HL-60/S4 treated with phorbol 12-myristate 13-acetate at 8.2 ng/mL for 4 days and 3 days (cell line): ENCODE results near the gene HS6ST3.

Experiments
- in situ Hi-C: fragments of 300-500 bp; cut with MboI; formaldehyde crosslinking; loops from 2 replicates; pipeline ENCODE4 v1.15.0; 2022; ENCODE audit warnings: low sequenced_read_pairs

The HS6ST3 gene

DNA sequence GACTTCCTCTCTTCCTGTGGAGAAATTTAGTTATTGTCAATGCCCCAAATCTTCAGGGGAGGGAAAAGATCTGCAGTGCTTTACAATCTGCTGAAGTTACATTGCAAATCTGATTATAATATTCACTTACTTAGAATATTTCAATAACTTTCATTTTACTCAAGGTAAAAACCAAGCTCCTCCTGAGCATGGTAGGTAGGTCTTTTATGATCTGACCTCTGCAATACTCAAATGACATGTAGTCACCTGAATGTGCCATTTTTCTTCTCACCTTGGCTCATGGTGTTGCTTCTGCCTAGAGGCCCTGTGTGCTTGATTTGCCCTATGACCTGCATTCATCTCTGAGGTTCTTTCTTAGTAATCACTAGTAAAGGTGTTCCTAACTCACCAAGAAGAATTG lies 331.4 kb downstream of the HS6ST3 start:
- in situ Hi-C loops, result no loop called here

DNA sequence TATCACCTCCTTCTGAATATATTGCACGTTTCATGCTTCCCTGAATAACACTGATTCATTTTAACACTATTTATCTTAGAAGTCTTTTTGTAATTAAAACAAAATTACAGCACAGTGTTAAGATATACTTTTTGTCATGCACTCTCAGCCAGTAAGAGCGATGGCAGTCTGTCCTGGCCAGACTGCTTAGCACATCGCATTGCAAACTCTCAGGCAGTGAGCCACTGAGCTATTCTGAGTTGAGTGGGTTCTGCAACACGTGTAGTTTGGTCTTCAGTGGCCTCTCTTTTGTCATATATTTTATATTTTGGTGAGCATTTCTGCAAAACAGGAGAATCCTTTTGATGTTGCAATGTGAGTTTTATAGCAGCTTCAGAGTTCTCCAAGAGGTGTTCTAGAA lies 332.1 kb downstream of the HS6ST3 start:
- in situ Hi-C loops, result no loop called here

DNA sequence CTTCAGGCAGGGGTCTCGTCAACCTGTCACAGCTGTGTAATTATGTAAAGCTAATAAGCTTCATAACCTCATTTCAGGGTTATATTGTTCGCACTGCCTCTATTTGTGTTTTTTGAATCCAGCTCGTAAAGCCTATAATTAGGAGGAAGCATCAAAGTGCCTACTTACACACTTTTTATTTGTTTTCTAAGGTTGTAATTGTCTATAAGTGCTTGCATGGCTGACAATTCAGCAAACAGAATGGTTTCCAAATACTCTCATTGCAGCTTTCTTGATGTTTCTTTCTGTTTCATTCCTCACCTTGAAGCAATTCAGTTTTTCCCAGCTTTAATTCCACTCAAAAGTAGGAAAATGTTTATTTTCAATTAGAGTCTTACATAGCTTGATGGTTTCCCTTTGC lies 336.3 kb downstream of the HS6ST3 start:
- in situ Hi-C loops, result no loop called here

DNA sequence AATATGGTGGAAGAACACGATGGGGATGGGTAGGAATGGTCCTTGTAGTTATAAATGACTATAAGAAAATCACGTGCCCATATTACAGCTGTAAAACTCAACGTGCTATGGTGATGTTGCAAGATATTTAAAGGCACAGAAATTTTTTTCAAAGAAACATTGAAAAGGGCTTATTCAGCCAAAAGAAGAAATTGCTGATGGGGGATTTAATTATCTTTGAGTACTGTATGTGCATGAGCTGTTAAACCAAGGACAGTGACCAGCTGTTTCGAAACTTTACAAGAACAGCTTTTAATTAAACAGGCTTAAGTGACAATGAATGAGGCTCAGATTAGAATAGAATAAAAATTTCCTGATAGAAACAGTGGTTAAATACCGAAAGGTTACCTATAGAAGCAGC lies 339.0 kb downstream of the HS6ST3 start:
- in situ Hi-C loops, result no loop called here

DNA sequence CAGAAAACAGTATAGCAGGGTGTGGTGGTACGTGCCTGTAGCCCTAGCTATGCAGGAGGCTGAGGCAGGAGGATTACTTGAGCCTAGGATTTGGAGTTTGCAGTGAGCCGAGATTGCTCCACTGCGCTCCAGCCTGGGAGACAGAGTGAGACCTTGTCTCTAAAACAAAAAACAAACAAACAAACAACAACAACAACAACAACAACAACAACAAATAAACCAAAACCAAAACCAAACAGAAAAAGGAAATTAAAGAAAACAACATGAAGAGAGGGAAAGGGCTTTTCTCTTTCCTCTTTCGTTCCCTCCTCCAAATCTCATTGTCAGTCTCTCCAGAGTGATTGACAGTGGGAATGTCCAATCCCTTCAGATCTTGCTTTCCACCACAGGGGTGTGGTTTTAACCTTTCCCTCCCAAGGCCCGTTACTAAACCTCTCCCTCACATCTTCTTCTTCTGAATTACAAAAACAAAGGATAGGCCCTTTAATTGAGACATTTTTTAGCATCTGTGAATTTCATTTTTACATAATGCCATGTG lies 341.2 kb downstream of the HS6ST3 start:
- in situ Hi-C loops, result no loop called here

DNA sequence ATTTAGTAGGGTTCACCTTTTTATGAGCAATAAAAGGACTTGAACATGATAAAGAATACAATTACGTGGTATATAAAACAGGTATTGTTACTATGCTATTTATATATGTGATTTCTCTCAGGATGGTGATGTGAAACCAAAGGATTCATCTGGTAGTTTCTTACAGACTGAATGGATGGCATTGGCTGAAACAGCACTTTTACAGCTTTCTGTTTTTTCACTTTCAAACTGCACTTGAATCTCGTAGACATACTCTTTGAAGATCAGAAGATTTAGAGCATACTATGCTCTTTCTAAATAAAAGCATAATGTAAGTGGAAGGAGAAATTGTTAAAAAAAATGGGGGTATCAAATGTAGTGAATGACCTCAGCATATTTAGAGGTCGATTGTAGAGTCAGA lies 354.8 kb downstream of the HS6ST3 start:
- in situ Hi-C loops, result no loop called here

DNA sequence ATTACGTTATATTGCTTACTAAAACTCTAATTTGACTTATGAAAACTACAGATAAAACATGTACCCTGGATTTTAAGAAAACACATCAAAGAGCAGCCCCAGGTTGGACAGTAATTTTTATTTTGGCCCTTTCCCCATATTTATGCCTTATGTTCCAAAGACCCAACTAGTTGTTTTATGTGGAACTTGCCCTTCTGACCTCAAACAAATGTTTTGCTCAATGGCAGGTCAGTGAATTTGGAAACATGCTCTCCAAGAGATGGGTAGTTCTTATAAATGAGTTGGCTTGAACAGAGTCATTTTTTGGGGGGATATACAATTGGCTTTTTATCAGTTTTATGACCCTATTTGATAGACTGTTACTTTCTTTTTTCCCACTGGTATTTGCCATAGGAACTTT lies 360.0 kb downstream of the HS6ST3 start:
- in situ Hi-C loops, result no loop called here

DNA sequence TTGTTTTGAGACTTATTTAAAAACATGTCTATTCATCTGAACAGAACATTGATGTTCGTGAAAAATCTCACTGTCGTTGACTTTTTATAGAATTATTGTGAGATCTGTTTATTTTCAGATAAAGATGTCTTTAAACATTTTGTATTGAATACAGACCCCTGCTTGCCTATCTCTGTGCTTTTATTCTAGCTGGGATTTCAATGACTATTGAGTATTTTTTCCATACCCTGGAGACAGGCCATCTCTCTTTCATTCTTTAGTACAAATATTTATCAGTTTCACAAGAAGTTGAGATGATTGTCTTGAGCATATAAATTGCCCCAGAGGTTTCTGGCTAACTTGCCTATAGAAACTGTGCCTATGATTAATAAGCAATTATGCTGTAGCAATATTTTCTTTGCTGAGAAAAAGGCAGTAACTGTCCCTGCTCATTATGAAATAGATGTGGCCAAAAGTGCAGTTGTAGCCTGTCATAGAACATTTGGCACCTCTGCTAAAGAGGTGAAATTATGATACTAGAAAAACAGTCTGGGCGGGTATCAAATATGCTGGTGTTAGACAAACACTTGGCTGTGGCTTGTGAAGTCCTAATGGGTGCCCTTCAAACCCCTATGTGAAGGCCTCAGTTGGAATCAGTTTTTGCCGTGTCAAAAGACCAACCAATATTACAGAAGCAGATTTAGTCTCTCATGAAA lies 360.6 kb downstream of the HS6ST3 start:
- in situ Hi-C loops, result no loop called here

DNA sequence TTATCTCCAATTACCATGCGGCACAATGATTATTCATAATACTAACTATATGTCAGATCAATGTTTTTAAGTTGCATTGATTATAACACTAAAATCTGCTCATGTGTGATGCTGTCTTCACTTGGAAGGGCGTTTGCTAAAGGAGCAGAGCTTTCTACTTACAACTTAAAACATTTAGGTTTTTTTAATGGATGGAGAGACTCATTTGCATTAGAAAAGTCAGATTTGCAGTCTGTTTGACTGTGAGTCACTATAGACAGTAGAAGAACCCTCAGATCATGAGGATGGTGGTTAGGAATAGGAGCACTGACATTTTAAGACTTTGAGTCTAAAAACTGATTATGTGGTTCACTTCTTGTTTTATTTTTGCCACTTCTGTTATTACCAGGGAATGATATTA lies 364.6 kb downstream of the HS6ST3 start:
- in situ Hi-C loops, result no loop called here

DNA sequence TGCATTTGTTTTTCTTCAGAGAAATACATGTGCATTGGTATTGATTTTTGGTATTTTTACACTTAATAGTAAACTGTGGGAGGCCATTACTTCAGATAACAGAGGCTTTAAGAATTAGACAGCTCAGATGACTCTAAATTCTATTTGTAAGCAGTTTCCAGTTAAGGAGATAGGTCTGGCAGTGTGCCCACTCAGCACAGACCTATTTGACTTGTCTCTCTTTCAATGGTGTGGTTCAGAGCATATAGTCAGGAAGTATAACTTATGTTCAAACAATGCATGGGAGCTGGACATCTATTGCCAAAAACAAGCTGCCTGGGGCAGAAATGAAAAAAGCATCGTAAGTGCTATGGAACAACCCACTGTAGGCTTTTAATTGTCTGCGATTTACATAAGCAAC lies 370.7 kb downstream of the HS6ST3 start:
- in situ Hi-C loops, result no loop called here

DNA sequence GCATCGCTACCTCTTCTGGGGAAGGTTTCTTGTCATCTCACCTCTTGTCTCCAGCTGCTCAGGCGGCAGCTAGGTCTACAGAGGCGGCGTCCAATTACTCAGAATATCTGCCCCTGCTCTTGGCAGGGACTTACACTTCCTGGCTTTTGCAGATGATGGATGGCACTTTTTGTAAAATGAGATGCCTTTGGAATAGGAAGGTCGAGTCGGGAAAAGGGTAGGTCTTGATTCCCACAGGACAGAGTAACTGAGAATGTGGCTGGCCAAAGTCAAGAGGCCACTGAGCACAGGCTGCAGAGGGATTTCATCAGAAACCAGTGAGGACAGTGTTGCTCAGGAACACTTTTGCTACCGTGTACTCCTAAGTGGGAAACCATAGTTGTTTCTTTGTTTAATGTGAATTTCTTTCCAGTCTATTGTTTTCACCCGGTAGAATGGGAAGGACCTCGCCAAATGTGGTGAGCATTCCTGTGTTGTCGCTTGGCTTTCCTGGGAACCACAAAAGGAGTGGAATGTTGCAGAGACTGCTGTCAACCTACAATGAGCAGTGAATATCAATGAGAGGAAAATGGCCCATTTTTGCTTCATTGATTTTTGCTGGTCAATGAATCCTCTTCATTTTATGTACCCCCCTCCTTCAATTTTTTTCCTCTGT lies 383.7 kb downstream of the HS6ST3 start:
- in situ Hi-C loops, result no loop called here

DNA sequence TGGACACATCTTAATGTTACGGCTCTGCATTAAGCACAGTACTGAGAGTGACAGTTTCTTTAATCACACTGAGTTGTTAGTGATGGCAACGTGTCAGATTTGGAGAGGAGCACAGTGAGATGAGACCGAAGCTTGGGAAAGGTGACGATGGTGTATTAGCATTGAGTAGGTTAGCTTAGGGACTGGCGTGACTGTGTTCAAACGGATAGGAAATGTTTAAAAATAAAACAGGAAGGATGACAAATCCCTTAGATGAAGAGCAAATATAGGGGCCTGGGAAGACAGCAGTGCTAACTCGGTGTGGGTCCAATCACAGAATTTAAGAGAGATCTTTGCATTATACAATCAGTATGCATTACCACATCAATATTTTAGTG lies 384.3 kb downstream of the HS6ST3 start:
- in situ Hi-C loops, result no loop called here

DNA sequence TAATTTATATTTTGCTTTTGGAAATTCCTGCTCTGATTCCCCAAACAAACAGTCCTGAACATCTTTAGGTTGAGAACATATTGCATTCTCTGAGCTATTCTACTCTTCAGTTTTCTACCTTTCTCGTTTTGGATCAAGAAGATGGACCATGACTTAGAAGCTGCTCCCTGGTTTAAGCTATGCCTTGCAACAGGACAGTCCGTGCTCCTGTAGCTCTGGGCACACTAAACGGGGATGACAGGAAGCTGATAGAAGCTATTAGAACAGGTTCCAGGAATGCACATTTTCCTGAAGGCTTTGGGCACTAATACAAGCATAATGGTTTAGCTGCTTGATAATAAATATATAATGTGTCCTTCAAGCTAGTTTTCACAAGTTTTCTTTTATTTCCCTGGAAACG lies 385.2 kb downstream of the HS6ST3 start:
- in situ Hi-C loops, result no loop called here

DNA sequence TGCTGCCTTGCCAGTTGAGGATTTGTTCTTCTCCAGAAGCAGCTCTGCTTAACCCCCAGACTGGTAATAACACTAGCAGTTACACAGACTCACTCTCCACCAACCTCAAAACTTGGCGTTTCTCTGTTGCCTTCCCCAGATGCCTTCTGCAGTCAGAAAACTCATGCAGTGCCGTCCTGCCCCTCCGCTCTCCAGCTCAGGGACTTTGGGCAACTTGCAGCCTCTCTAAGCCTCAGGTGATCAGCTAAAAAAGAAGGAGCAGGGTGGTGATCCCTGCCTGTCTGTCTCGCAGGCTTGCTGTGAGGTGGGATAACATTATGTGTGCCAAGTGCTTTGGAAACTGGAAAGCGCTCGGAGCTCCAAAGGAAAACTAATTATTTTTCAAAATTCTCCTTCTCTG lies 391.6 kb downstream of the HS6ST3 start:
- in situ Hi-C loops, result no loop called here

DNA sequence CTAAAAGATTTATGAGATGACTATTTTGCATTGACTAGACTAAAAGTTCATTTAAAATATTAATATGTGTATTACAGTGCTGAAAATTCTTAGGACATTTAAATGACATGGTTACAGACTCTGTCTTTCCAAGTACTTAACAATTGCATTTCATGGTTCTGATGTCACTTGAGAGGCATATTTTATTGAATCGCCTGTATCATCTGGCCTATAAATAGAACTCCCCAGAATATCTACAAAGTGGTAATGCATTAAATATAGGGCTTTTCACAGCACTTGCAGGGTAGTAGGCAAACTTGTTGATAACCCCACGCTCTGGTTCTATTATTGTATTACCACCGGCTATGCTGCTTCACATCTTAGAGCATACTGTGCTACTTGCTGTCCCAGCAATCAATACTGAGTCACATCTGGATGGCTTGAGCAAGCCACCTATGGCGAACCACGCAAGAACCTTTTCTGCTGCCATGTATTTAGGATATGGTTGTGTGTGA lies 400.6 kb downstream of the HS6ST3 start:
- in situ Hi-C loops, result no loop called here

DNA sequence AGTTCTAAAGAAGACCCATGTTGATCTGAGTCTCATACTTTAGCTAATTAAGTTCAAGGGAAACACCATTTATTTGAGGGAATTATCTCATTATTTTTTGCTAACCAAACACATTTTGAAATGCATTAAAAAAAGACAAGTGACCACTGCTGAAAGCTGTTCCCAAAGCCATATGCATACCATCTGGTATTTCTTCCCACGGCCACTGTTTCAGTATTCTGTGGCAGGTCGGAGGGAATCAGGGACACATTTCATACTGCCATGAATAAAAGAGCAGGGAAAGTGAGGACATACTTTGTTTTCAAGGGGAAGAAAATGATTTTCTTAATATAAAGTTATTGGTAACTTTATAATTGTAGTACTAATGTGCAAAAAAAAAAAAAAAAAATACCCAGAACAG lies 401.2 kb downstream of the HS6ST3 start:
- in situ Hi-C loops, result no loop called here

DNA sequence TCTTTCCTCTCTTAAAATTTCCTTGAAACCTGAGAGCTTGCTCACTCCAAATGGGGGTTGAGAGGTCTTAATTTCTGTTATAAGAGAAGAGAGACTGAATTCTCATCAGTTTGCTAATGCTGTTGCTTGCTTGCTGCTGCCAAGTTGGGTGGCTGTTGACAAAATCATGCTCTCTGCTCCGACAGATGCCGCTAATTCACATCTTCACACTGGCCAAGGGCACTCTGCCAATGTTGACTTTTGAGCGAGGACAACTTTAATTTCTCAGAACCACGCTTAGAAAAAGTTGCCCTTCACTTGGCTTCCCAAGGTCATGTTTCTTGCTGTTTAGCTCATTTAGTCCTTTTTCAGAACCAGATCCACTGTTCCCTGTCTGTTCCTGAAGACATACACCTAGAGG lies 402.9 kb downstream of the HS6ST3 start:
- in situ Hi-C loops, result no loop called here

DNA sequence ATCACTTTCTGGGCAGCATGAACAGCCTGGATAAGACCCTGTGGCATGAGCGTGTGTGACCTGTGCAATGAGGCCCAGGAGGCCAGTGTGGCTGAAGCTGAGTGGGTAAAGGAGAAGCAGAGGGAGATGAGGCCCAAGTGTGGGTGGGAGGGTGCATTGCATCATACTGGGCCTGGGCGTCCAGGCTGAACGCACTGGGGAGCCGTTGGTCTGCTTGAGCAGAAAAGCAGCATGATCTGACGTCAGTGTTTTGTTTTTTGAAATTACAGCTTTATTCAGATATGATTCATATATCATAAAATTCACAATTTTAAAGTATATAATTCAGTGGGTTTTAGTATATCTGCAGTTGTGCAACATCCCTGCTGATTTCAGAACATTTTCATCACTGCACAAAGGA lies 409.7 kb downstream of the HS6ST3 start:
- in situ Hi-C loops, result no loop called here

DNA sequence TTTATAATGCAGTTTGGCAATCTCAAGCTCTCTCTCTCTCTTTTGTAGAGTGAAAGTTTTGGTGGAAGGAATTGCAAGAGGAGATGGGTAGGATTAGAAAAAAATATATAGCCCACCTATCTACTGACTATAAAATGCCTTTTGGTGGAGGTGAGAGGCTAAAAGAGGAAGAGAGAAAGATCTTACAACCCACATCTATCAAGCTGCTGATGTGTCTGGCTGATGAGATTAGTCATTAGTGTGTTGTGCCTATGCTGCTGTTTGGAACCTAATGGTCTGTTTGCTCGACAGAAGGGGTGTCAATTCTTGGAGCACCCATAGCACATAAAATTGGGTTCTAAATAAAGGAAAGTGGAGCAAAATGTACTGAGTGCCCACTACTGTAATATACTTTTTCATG lies 411.0 kb downstream of the HS6ST3 start:
- in situ Hi-C loops, result no loop called here

DNA sequence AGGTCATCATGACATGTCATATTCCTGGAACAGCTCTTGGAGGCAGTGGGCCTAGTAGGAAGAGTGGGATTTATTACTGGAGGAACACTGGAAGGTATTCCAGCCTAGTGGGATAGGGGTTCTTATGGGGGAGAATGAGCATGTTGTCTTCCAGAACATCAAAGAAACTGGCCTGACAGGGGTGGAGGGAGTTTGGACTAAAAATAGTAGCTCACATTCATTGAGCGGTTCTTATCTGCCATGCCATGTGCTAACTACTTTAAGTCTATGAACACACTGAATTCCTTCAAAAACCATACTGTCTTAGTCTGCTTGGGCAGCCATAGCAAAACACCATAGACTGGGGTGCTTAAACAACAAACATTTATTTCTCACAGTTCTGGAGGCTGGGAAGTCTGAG lies 413.6 kb downstream of the HS6ST3 start:
- in situ Hi-C loops, result no loop called here

DNA sequence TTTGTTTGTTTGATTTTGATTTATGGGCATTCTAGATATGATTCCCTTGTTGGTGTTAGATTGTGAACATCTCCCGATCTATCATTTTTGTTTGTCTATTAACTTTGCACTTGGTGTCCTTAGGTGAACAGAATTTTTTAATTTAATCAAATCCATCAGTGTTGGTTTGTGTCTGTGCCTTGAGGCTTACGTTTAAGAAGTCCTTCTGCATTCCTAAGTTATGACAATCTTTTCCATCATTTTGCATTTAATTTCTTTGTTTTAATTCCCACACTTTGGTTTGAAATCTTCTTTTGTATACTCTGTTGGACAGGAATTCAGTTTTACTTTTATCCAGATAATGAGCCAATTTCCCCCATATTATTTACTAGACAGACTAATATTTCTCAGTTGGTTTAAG lies 421.7 kb downstream of the HS6ST3 start:
- in situ Hi-C loops, result no loop called here

DNA sequence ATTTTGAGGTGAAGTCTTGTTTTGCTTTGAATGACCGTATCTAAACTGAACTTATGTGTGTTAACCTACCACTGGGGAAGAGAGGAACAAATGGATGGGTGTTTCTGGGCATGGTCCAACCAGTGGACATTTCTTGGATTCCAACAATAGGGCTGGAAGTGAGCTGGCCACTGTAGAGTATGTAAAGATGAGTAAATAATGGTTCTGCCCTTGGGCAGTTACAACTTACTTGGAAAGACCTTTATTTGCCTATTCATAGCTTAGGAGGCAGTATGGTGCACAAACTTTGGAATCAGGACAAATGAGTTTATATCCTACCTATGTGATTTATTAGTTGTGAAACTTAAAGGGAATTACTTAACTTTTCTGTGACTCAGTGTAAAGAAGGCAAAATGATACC lies 429.5 kb downstream of the HS6ST3 start:
- in situ Hi-C loops, result no loop called here
